ENCODE results near the gene TUBB1.

DNA sequence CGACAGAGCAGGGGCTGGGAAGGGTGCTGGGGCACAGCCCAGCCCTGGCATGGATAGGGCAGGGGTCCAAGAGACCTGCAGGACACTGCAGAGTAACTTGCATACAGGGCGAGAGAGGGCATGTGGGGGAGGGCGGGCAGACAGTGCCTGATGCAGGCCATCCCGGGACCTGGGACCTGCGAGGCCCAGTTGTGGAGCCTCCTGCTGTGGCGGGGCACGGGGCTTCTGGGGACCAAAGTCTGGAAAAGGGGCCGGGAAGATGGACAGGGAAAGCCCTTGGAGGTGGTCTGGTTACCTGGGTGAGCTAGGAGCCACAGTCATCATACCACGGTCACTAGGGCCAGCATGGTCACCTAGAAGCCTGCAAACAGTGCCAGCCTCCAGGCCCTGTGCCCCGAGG lies 412 bp upstream of the TUBB1 start:
- TF ChIP-seq, protein P1, sequence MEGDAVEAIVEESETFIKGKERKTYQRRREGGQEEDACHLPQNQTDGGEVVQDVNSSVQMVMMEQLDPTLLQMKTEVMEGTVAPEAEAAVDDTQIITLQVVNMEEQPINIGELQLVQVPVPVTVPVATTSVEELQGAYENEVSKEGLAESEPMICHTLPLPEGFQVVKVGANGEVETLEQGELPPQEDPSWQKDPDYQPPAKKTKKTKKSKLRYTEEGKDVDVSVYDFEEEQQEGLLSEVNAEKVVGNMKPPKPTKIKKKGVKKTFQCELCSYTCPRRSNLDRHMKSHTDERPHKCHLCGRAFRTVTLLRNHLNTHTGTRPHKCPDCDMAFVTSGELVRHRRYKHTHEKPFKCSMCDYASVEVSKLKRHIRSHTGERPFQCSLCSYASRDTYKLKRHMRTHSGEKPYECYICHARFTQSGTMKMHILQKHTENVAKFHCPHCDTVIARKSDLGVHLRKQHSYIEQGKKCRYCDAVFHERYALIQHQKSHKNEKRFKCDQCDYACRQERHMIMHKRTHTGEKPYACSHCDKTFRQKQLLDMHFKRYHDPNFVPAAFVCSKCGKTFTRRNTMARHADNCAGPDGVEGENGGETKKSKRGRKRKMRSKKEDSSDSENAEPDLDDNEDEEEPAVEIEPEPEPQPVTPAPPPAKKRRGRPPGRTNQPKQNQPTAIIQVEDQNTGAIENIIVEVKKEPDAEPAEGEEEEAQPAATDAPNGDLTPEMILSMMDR (IDR thresholded peaks at IDR 0.05), result no peak
- no peak for TF ChIP-seq EZH2 (IDR thresholded peaks at IDR 0.05; ENCODE audit: borderline replicate concordance, insufficient read depth, low read depth, low read length, poor library complexity, severe bottlenecking)
